K562 (cell line): ENCODE results near the gene COX6B2. TPM values are rescaled to one million over a fixed set of nuclear protein-coding genes. Genes with fewer than 3 reads are reported as not detected.

ENCODE experiments used
- ATAC-seq: fragments of 200-7000 bp; cut with Tn5 transposase; 3 replicates; pipeline ENCODE4 v1.9.1; 2020; ENCODE audit warnings: moderate library complexity
- BruUV-seq: library from RNA; stranded (reverse); fragments of 400-500 nt; replicated peaks from 2 replicates; lab custom pipeline; 2021; lab: Mats Ljungman, UMichigan
- CTCF ChIA-PET: fragments of 300-600 bp; formaldehyde crosslinking; extraction: SDS; loops from one replicate; lab custom pipeline; 2021; ENCODE audit warnings: low intra/inter-chr PET ratio; lab: Yijun Ruan, JAX
- POLR2A ChIA-PET: fragments of 300-600, 350-650 bp; sonication (Branson Sonifier 250); formaldehyde crosslinking; extraction: SDS; loops from one replicate; lab custom pipeline; 2021; ENCODE audit warnings: antibody characterized with exemption, inconsistent platforms; lab: Yijun Ruan, JAX
- DNase-seq, 4 experiments: peaks; one replicate each; pipeline versions ENCODE4 v3.0.0 to v3.0.0-alpha.2; 2011 to 2018; ENCODE audit warnings: low spot score in 3 of 4, mixed read lengths in 3 of 4; ENCODE audit errors: extremely low read depth in 1 of 4
- FAIRE-seq: peaks from 2 replicates; lab custom pipeline; 2011; peaks lifted over from hg19 to GRCh38; lab: Jason Lieb, UNC
- H2AFZ ChIP-seq: 2 replicates; pipeline ENCODE4 v1.6.0; 2011; ENCODE audit warnings: low read depth, low read length, control low read depth, inconsistent platforms
- H3K27ac ChIP-seq: fragments of 200-600 bp; 3 replicates; pipeline ENCODE4 v1.8.0; 2011; ENCODE audit warnings: low read depth, mild to moderate bottlenecking, control low read depth, inconsistent platforms, low read length, moderate library complexity, mixed read lengths; ENCODE audit errors: extremely low read depth
- H3K27me3 ChIP-seq, 2 experiments: fragments of 300-600 bp in 1 of 2; 2 replicates in 1 of 2; 3 replicates in 1 of 2; pipeline versions ENCODE4 v1.6.0 to v1.8.0; 2011; ENCODE audit warnings: inconsistent platforms in 2 of 2, low read length in 2 of 2, mild to moderate bottlenecking in 1 of 2, mixed read lengths in 1 of 2, moderate library complexity in 1 of 2; ENCODE audit not compliant: control insufficient read depth in 2 of 2, insufficient read depth in 2 of 2
- H3K36me3 ChIP-seq: fragments of 300-600 bp; 3 replicates; pipeline ENCODE4 v1.8.0; 2011; ENCODE audit warnings: mild to moderate bottlenecking, low read length, inconsistent platforms; ENCODE audit not compliant: control insufficient read depth, insufficient read depth
- H3K4me1 ChIP-seq, 2 experiments: fragments of 200-600 bp in 1 of 2; replicated peaks in 1 of 2; 2 replicates in 1 of 2; 3 replicates in 1 of 2; pipeline versions ENCODE4 v1.5.1 to v1.8.0; 2011; ENCODE audit warnings: inconsistent platforms in 2 of 2, low read length in 2 of 2, mild to moderate bottlenecking in 1 of 2, mixed read lengths in 1 of 2, moderate library complexity in 1 of 2; ENCODE audit not compliant: control insufficient read depth in 2 of 2, insufficient read depth in 2 of 2
- H3K4me2 ChIP-seq: 2 replicates; pipeline ENCODE4 v1.6.1; 2011; ENCODE audit warnings: low read length, control low read depth, inconsistent platforms, mixed read lengths; ENCODE audit not compliant: insufficient read depth
- H3K4me3 ChIP-seq: fragments of 200-600 bp; sonication (generic), shearing (Covaris generic); 2 replicates; pipeline ENCODE4 v1.5.1; 2016; ENCODE audit warnings: control low read depth, inconsistent platforms
- H3K79me2 ChIP-seq: fragments of 200-600 bp; 3 replicates; pipeline ENCODE4 v1.8.0; 2011; ENCODE audit warnings: low read length, inconsistent platforms; ENCODE audit not compliant: control insufficient read depth, insufficient read depth
- H3K9ac ChIP-seq, 2 experiments: 2 replicates each; pipeline versions ENCODE4 v1.6.0 to v1.6.1; 2011; ENCODE audit warnings: low read depth in 2 of 2, low read length in 2 of 2, control low read depth in 1 of 2, inconsistent platforms in 1 of 2, mild to moderate bottlenecking in 1 of 2, mixed read lengths in 1 of 2; ENCODE audit not compliant: insufficient read depth in 1 of 2
- H3K9me1 ChIP-seq: one replicate; pipeline ENCODE4 v1.6.0; 2011; ENCODE audit warnings: inconsistent platforms, mild to moderate bottlenecking, low read length, moderate library complexity; ENCODE audit not compliant: control insufficient read depth, insufficient read depth
- H3K9me3 ChIP-seq: replicated peaks from 2 replicates; pipeline ENCODE4 v1.5.1; 2011; ENCODE audit warnings: low read depth, low read length, inconsistent platforms; ENCODE audit not compliant: control insufficient read depth, insufficient read depth
- H4K20me1 ChIP-seq: replicated peaks from 2 replicates; pipeline ENCODE4 v1.6.1; 2011; ENCODE audit warnings: low read length, inconsistent platforms, mixed read lengths; ENCODE audit not compliant: control insufficient read depth, insufficient read depth
- BCL6 ChIP-seq: fragments of 250-450 bp; sonication (Bioruptor Pico); IDR thresholded peaks from 2 replicates; pipeline ENCODE4 v1.4.0; 2020
- CBFB ChIP-seq: sonication (generic); formaldehyde crosslinking; IDR thresholded peaks from 2 replicates; pipeline ENCODE4 v1.4.0; 2020; ENCODE audit warnings: mild to moderate bottlenecking, missing genetic modification reagents
- HCFC1 ChIP-seq: IDR thresholded peaks from 2 replicates; pipeline ENCODE4 v1.6.1; 2012; ENCODE audit warnings: low read depth, low read length, improper control_type of control experiment
- HNRNPLL ChIP-seq: fragments of 200-400 bp; formaldehyde crosslinking; IDR thresholded peaks from 2 replicates; pipeline ENCODE4 v1.6.1; 2017; ENCODE audit warnings: low read length, low read depth, mild to moderate bottlenecking; ENCODE audit not compliant: poor library complexity, severe bottlenecking
- KAT7 ChIP-seq: sonication (generic); formaldehyde crosslinking; IDR thresholded peaks from 2 replicates; pipeline ENCODE4 v1.8.0; 2022; ENCODE audit warnings: missing genetic modification reagents, mild to moderate bottlenecking, borderline replicate concordance
- KLF10 ChIP-seq: fragments of 250-450 bp; sonication (Bioruptor Pico); IDR thresholded peaks from 2 replicates; pipeline ENCODE4 v1.6.1; 2021; ENCODE audit warnings: matching md5 sums
- NFYB ChIP-seq: IDR thresholded peaks from 2 replicates; pipeline ENCODE4 v1.6.1; 2011; ENCODE audit warnings: mild to moderate bottlenecking, moderate library complexity; ENCODE audit not compliant: insufficient read length; ENCODE audit errors: extremely low read depth
- PHF20 ChIP-seq: fragments of 450-650 bp; IDR thresholded peaks from 2 replicates; pipeline ENCODE4 v1.6.1; 2018; ENCODE audit not compliant: partially characterized antibody
- POLR2G ChIP-seq: fragments of 200-400 bp; formaldehyde crosslinking; IDR thresholded peaks from 2 replicates; pipeline ENCODE4 v1.6.1; 2017; ENCODE audit warnings: low read depth, mild to moderate bottlenecking, antibody characterized with exemption, low read length, moderate library complexity
- U2AF2 ChIP-seq: fragments of 200-400 bp; formaldehyde crosslinking; optimal IDR thresholded peaks from 2 replicates; pipeline ENCODE3; 2017; ENCODE audit warnings: low read depth, mild to moderate bottlenecking, low read length
- ZBTB17 ChIP-seq: fragments of 450-650 bp; formaldehyde crosslinking; IDR thresholded peaks from 2 replicates; pipeline ENCODE4 v1.4.0; 2020; ENCODE audit warnings: mild to moderate bottlenecking
- ZC3H8 ChIP-seq: fragments of 450-650 bp; IDR thresholded peaks from 2 replicates; pipeline ENCODE4 v1.6.1; 2017
- ZFP36 ChIP-seq: fragments of 150-350 bp; IDR thresholded peaks from 2 replicates; pipeline ENCODE4 v1.6.1; 2018; ENCODE audit warnings: low read length, low read depth; ENCODE audit not compliant: partially characterized antibody
- ZNF274 ChIP-seq: IDR thresholded peaks from 2 replicates; pipeline ENCODE4 v1.6.1; 2011; ENCODE audit warnings: low read depth, mild to moderate bottlenecking, low read length, moderate library complexity, borderline replicate concordance
- ZNF41 ChIP-seq: fragments of 250-450 bp; sonication (Bioruptor Pico); conservative IDR thresholded peaks from 2 replicates; pipeline ENCODE4 v1.4.0; 2020; ENCODE audit warnings: mild to moderate bottlenecking
- WGBS: fragments of 100-300 bp; shearing (Covaris generic); methylation state at CpG from one replicate; pipeline ENCODE4 v1.1.6; 2016; ENCODE audit warnings: low coverage, mixed read lengths; ENCODE audit not compliant: insufficient coverage; ENCODE audit errors: missing lambda C conversion rate; 5-methylcytosine and 5-hydroxymethylcytosine counted together
- in situ Hi-C: fragments of 300-500 bp; cut with MboI; formaldehyde crosslinking; loops from 4 replicates; pipeline ENCODE4 v1.15.0; 2018; ENCODE audit warnings: inconsistent platforms, mixed read lengths
- intact Hi-C: fragments of 100-400 bp; cut with micrococcal nuclease; formaldehyde crosslinking; loops from 2 replicates; pipeline ENCODE4 v1.14.2; 2022
- polyA plus RNA-seq, 8 experiments: library from polyadenylated mRNA; depleted of rRNA in 4 of 8; stranded (reverse) in 5 of 8; unstranded in 3 of 8; fragments of >200 nt; fragmentation: Nextera tagmentation in 2 of 8; fragmentation: Illumina TruSeq in 1 of 8; extraction: Ambion mirVana in 2 of 8; extraction: Trizol in 1 of 8; gene quantifications; 2 replicates each; pipeline versions ENCODE4 v1.2.1 to v1.2.3, GENCODE V29; 2011 to 2014; ENCODE audit warnings: inconsistent platforms in 1 of 8, missing spikeins in 1 of 8
- total RNA-seq, 7 experiments: library from RNA; depleted of rRNA in 6 of 7; stranded (reverse); fragments of >200 nt in 6 of 7; fragmentation: Illumina TruSeq in 2 of 7; extraction: Trizol in 2 of 7; gene quantifications; 2 replicates each; pipeline versions ENCODE4 v1.2.1 to v1.2.3, GENCODE V29; 2011 to 2021; ENCODE audit warnings: low replicate concordance in 1 of 7
- TF ChIP-seq, protein P1 (sequence below): sonication (generic); formaldehyde crosslinking; IDR thresholded peaks from 2 replicates; pipeline ENCODE4 v1.8.0; 2023; ENCODE audit warnings: mild to moderate bottlenecking, missing genetic modification reagents
- TF ChIP-seq, protein P2 (sequence below): sonication (generic); formaldehyde crosslinking; IDR thresholded peaks from 2 replicates; pipeline ENCODE4 v1.8.0; 2022; ENCODE audit warnings: missing genetic modification reagents, mild to moderate bottlenecking, moderate library complexity, borderline replicate concordance
- TF ChIP-seq, protein P3 (sequence below): fragments of 200-800 bp; sonication (Bioruptor generic); IDR thresholded peaks from 2 replicates; pipeline ENCODE4 v1.6.1; 2017; ENCODE audit warnings: missing genetic modification characterization, missing compliant biosample characterization
- TF ChIP-seq, protein P4 (sequence below): fragments of 250-450 bp; sonication (Bioruptor Pico); IDR thresholded peaks from 2 replicates; pipeline ENCODE4 v1.8.0; 2021; ENCODE audit warnings: borderline replicate concordance, mild to moderate bottlenecking, moderate library complexity; ENCODE audit not compliant: poor library complexity, severe bottlenecking

Gene COX6B2
- total and polyA plus RNA-seq, 9 of the 15 experiments (the other 6 are each of a cell fraction or from before 2014, with no cell fraction given): 0.40 to 2.5 (median 0.83) TPM

DNA sequence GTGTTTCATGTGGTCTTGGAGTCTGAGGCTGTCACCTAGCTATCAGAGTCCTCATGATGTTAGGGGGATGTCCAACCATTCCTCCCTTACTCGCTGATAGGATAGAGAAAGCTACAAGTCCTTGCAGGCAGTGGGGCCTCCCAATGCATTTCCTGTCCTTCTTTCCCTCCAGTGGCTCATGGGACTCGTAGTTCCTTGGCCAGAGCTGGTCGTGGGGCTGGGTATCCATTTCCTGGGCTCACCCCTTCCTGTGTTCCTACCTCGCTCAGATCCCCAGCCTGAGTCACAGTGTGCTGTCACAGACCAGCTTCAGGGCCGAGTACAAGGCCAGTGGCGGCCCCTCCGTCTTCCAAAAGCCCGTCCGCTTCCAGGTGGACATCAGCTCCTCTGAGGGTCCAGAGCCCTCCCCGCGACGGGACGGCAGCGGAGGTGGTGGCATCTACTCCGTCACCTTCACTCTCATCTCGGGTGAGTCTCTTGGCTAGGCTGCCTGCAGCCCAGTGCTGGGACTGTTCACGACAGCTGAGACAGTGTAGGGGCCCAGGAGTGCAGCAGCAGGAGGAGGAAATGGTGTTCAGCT, 48.4 kb downstream of the COX6B2 start:
- Histone ChIP-seq H3K36me3 (peaks cover 5% of the 10 kb centered on the region; the same call in 1 of the 3 replicates), H4K20me1 (no peaks in the 10 kb centered on the region), H3K9me1 (no peaks in the 10 kb centered on the region), H3K27me3 (no peaks in the 10 kb centered on the region), H3K79me2 (no peaks in the 10 kb centered on the region), H2AFZ (peak overlapping the region; percentile 49; the same call in 1 of the 2 replicates), H3K9ac (peak overlapping the region in 1 of 2 experiments; percentile 78; a peak in 1 of 4 replicates), H3K4me3 (no peak overlapping the region), H3K4me1 (peaks cover 5 to 49% of the 10 kb centered on the region in 2 experiments; a peak in 4 of 5 replicates), H3K27ac (no peak overlapping the region), H3K4me2 (no peak overlapping the region), H3K9me3 (no peaks in the 10 kb centered on the region; the same call in 1 of the 2 replicates)
- ChIA-PET CTCF (no interaction called here), POLR2A (interaction anchor here (1.0 to 1.1 kb wide), 2 partner anchors 12 to 102 kb away, joined by 3 read pairs; partner anchors contain the start of gene UBE2S)
- in situ Hi-C loops (no loop called here), intact Hi-C loops (no loop called here)
- ATAC-seq (peak; percentile 7; the same call in 2 of the 3 replicates), DNase-seq (no peak), FAIRE-seq (no peak)
- BruUV-seq: no TSS peak
- 76% methylated on average over 15 of the region's 17 CpGs for WGBS
- no peak for TF ChIP-seq KLF10 (CRISPR knock-in tag)
- TF ChIP-seq, protein P1, sequence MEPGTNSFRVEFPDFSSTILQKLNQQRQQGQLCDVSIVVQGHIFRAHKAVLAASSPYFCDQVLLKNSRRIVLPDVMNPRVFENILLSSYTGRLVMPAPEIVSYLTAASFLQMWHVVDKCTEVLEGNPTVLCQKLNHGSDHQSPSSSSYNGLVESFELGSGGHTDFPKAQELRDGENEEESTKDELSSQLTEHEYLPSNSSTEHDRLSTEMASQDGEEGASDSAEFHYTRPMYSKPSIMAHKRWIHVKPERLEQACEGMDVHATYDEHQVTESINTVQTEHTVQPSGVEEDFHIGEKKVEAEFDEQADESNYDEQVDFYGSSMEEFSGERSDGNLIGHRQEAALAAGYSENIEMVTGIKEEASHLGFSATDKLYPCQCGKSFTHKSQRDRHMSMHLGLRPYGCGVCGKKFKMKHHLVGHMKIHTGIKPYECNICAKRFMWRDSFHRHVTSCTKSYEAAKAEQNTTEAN: no peak
- TF ChIP-seq U2AF2: no peak
- no peak for TF ChIP-seq BCL6
- no peak for TF ChIP-seq ZBTB17
- TF ChIP-seq ZNF41 (CRISPR knock-in tag): no peak
- no peak for TF ChIP-seq NFYB
- TF ChIP-seq, protein P2, sequence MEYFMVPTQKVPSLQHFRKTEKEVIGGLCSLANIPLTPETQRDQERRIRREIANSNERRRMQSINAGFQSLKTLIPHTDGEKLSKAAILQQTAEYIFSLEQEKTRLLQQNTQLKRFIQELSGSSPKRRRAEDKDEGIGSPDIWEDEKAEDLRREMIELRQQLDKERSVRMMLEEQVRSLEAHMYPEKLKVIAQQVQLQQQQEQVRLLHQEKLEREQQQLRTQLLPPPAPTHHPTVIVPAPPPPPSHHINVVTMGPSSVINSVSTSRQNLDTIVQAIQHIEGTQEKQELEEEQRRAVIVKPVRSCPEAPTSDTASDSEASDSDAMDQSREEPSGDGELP: 0 out of 2 replicates have a peak, but pooled peaks have one; percentile 9
- no peak for TF ChIP-seq ZNF274
- TF ChIP-seq CBFB: no peak
- no peak for TF ChIP-seq KAT7
- TF ChIP-seq PHF20: no peak
- TF ChIP-seq HNRNPLL: no peak
- TF ChIP-seq ZC3H8: no peak
- TF ChIP-seq ZFP36: no peak
- TF ChIP-seq, protein P3, sequence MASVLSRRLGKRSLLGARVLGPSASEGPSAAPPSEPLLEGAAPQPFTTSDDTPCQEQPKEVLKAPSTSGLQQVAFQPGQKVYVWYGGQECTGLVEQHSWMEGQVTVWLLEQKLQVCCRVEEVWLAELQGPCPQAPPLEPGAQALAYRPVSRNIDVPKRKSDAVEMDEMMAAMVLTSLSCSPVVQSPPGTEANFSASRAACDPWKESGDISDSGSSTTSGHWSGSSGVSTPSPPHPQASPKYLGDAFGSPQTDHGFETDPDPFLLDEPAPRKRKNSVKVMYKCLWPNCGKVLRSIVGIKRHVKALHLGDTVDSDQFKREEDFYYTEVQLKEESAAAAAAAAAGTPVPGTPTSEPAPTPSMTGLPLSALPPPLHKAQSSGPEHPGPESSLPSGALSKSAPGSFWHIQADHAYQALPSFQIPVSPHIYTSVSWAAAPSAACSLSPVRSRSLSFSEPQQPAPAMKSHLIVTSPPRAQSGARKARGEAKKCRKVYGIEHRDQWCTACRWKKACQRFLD: 0 out of 2 replicates have a peak, but pooled peaks have one; percentile 3
- TF ChIP-seq POLR2G: 0 out of 2 replicates have a peak, but pooled peaks have one; percentile 38
- TF ChIP-seq, protein P4, sequence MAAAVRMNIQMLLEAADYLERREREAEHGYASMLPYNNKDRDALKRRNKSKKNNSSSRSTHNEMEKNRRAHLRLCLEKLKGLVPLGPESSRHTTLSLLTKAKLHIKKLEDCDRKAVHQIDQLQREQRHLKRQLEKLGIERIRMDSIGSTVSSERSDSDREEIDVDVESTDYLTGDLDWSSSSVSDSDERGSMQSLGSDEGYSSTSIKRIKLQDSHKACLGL (CRISPR knock-in tag): no peak
- peak; percentile 59 for TF ChIP-seq HCFC1
